Esophagus squamous epithelium (tissue), 4 donors: ENCODE results near the gene CRHR1.

Experiments
- POLR2A ChIP-seq, 4 donors: fragments of 450-650 bp; IDR thresholded peaks; one replicate each; pipeline ENCODE4 v1.6.1; 2017; ENCODE audit warnings: antibody characterized with exemption in 4 of 4, mild to moderate bottlenecking in 4 of 4, moderate library complexity in 3 of 4
- TF ChIP-seq, protein P1 (sequence below), 6 experiments: fragments of 450-650 bp in 4 of 6; fragments of 200-600 bp in 2 of 6; sonication (generic) in 2 of 6; IDR thresholded peaks; one replicate each; pipeline ENCODE4 v1.5.1; 2016 to 2019; ENCODE audit warnings: antibody characterized with exemption in 6 of 6, mild to moderate bottlenecking in 4 of 6, moderate library complexity in 4 of 6

DNA sequence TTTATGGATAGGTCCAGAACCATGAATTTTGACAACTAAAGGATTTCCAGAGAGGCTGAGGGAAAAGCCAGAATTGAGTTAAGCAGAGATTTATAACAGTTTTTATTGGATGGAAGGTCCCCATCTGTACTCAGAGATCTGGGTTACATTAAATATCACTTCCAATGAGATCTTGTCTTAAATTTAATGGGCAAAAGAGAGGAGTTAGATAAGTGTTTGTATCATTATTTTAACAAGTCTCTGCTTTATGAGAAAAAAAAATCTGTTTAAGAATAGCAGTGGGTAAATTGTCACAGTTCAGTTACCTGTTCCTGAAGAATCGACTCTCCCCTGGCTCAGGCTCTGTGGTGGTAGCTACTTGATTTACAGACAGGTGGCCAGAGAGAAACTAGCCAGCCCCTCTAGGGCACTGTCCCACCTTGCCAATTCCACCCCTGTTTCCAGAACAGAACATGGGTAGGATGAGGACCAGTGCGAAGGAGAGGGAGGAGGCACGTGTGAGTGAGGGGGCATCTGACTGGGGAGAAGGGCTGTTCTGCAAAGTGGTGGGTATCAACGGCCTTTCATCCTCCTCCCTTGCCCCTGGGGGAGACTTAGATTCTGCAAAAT lies 22.1 kb upstream of the CRHR1 start:
- TF ChIP-seq POLR2A (IDR thresholded peaks at IDR 0.05), result no peak
- TF ChIP-seq, protein P1, sequence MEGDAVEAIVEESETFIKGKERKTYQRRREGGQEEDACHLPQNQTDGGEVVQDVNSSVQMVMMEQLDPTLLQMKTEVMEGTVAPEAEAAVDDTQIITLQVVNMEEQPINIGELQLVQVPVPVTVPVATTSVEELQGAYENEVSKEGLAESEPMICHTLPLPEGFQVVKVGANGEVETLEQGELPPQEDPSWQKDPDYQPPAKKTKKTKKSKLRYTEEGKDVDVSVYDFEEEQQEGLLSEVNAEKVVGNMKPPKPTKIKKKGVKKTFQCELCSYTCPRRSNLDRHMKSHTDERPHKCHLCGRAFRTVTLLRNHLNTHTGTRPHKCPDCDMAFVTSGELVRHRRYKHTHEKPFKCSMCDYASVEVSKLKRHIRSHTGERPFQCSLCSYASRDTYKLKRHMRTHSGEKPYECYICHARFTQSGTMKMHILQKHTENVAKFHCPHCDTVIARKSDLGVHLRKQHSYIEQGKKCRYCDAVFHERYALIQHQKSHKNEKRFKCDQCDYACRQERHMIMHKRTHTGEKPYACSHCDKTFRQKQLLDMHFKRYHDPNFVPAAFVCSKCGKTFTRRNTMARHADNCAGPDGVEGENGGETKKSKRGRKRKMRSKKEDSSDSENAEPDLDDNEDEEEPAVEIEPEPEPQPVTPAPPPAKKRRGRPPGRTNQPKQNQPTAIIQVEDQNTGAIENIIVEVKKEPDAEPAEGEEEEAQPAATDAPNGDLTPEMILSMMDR (IDR thresholded peaks at IDR 0.05), result no peak
